B cell (primary cell): ENCODE measurements around the gene MAP1S. TPM values are rescaled to one million over a fixed set of nuclear protein-coding genes. Genes with fewer than 3 reads are reported as not detected.

Experiments used
- ATAC-seq: fragments of 200-7000 bp; cut with Tn5 transposase; one replicate; pipeline ENCODE4 v1.10.0; 2021; ENCODE audit warnings: low read depth, mild to moderate bottlenecking, moderate number of reproducible peaks, moderate library complexity
- CTCF ChIA-PET: fragments of 350-600 bp; sonication (Branson Sonifier 250); formaldehyde crosslinking; loops from one replicate; lab custom pipeline; 2021; ENCODE audit warnings: antibody characterized with exemption, inconsistent platforms; lab: Charles Lee
- POLR2A ChIA-PET: fragments of 350-600 bp; sonication (Branson Sonifier 250); formaldehyde crosslinking; loops from one replicate; lab custom pipeline; 2021; ENCODE audit warnings: antibody characterized with exemption; lab: Charles Lee
- DNase-seq: peaks from one replicate; pipeline ENCODE4 v3.0.0; 2013
- H2AFZ ChIP-seq: 2 replicates; pipeline ENCODE4 v1.6.1; 2012; ENCODE audit warnings: mild to moderate bottlenecking, low read depth, low read length; ENCODE audit not compliant: insufficient read depth, poor library complexity, severe bottlenecking
- H3K27ac ChIP-seq, 2 donors: 1 replicate in 1 of 2; 2 replicates in 1 of 2; pipeline ENCODE4 v1.5.1; 2012 to 2013; ENCODE audit warnings: low read length in 2 of 2, mild to moderate bottlenecking in 2 of 2, moderate library complexity in 1 of 2
- H3K27me3 ChIP-seq, 4 experiments: fragments of 200-600 bp in 1 of 4; sonication (generic) in 1 of 4; replicated peaks in 1 of 4; 1 replicate in 2 of 4; 2 replicates in 2 of 4; pipeline versions ENCODE4 v1.6.1 to v1.7.0; 2013 to 2016; ENCODE audit warnings: low read length in 3 of 4, mild to moderate bottlenecking in 2 of 4, mixed read lengths in 1 of 4, moderate library complexity in 1 of 4; ENCODE audit not compliant: insufficient read depth in 4 of 4, control insufficient read depth in 3 of 4; ENCODE audit errors: control extremely low read depth in 1 of 4
- H3K36me3 ChIP-seq, 2 experiments: replicated peaks in 1 of 2; 1 replicate in 1 of 2; 2 replicates in 1 of 2; pipeline versions ENCODE4 v1.6.1 to v1.7.1; 2013; ENCODE audit warnings: low read length in 1 of 2; ENCODE audit not compliant: insufficient read depth in 2 of 2, control insufficient read depth in 1 of 2; ENCODE audit errors: control extremely low read depth in 1 of 2, extremely low read depth in 1 of 2
- H3K4me1 ChIP-seq, 2 donors: fragments of 200-600 bp in 1 of 2; sonication (generic) in 1 of 2; 1 replicate in 1 of 2; 2 replicates in 1 of 2; pipeline versions ENCODE4 v1.5.1 to v1.6.1; 2013 to 2017; ENCODE audit warnings: low read length in 2 of 2; ENCODE audit not compliant: control insufficient read depth in 2 of 2, insufficient read depth in 2 of 2
- H3K4me2 ChIP-seq: replicated peaks from 2 replicates; pipeline ENCODE3; 2012; ENCODE audit warnings: mild to moderate bottlenecking, low read depth, low read length; ENCODE audit not compliant: poor library complexity, severe bottlenecking
- H3K4me3 ChIP-seq, 5 experiments: fragments of 200-600 bp in 1 of 5; sonication (generic) in 1 of 5; 1 replicate in 3 of 5; 2 replicates in 2 of 5; pipeline versions ENCODE4 v1.5.1 to v1.7.0; 2011 to 2016; ENCODE audit warnings: low read length in 4 of 5, mild to moderate bottlenecking in 4 of 5, low read depth in 2 of 5, control low read depth in 1 of 5, moderate library complexity in 1 of 5; ENCODE audit not compliant: insufficient read depth in 1 of 5; ENCODE audit errors: control extremely low read depth in 1 of 5, extremely low read depth in 1 of 5
- H3K79me2 ChIP-seq: fragments of 200-600 bp; sonication (generic); one replicate; pipeline ENCODE4 v1.6.0; 2016; ENCODE audit warnings: low read length; ENCODE audit not compliant: control insufficient read depth, insufficient read depth
- H3K9ac ChIP-seq: fragments of 200-600 bp; sonication (generic); 2 replicates; pipeline ENCODE4 v1.6.1; 2017; ENCODE audit warnings: mild to moderate bottlenecking, low read length, moderate library complexity
- H3K9me3 ChIP-seq, 3 donors: one replicate each; pipeline versions ENCODE4 v1.6.1 to v1.7.1; 2013; ENCODE audit warnings: low read length in 2 of 3; ENCODE audit not compliant: control insufficient read depth in 2 of 3, insufficient read depth in 1 of 3; ENCODE audit errors: control extremely low read depth in 1 of 3
- H4K20me1 ChIP-seq: 2 replicates; pipeline ENCODE4 v1.6.0; 2012; ENCODE audit warnings: mild to moderate bottlenecking, low read length; ENCODE audit not compliant: insufficient read depth, control insufficient read depth, poor library complexity, severe bottlenecking
- H3K27ac Mint-ChIP-seq: one replicate; pipeline ENCODE4 v1.8.0; 2021; ENCODE audit warnings: mixed read lengths
- H3K27me3 Mint-ChIP-seq: one replicate; pipeline ENCODE4 v1.8.0; 2021; ENCODE audit warnings: mixed read lengths
- H3K4me1 Mint-ChIP-seq: one replicate; pipeline ENCODE4 v1.8.0; 2021; ENCODE audit warnings: mixed read lengths
- H3K4me3 Mint-ChIP-seq: one replicate; pipeline ENCODE4 v1.8.0; 2021; ENCODE audit warnings: mixed read lengths
- H3K9me3 Mint-ChIP-seq: one replicate; pipeline ENCODE4 v1.8.0; 2022; ENCODE audit warnings: mixed read lengths; ENCODE audit not compliant: insufficient read depth
- CTCF ChIP-seq: fragments of 200-600 bp; IDR thresholded peaks from one replicate; pipeline ENCODE4 v1.8.0; 2022; ENCODE audit warnings: antibody characterized with exemption, mild to moderate bottlenecking
- EZH2 ChIP-seq: IDR thresholded peaks from 2 replicates; pipeline ENCODE4 v1.6.1; 2012; ENCODE audit warnings: borderline replicate concordance, low read depth, mild to moderate bottlenecking, moderate library complexity, low read length; ENCODE audit not compliant: insufficient read depth, poor library complexity, severe bottlenecking
- WGBS: methylation state at CpG from one replicate; pipeline ENCODE4 v1.1.5; 2013; ENCODE audit warnings: missing lambda C conversion rate; ENCODE audit not compliant: insufficient coverage; 5-methylcytosine and 5-hydroxymethylcytosine counted together
- intact Hi-C: fragments of 100-400 bp; cut with micrococcal nuclease; formaldehyde crosslinking; loops from one replicate; pipeline ENCODE4 v1.10.0; 2022
- polyA plus RNA-seq: library from polyadenylated mRNA; depleted of rRNA; stranded (reverse); fragments of >200 nt; gene quantifications from 2 replicates; pipeline ENCODE4 v1.2.3, GENCODE V29; 2012
- total RNA-seq, 2 donors: library from RNA; stranded (reverse); fragments of 120-200 nt in 1 of 2; gene quantifications; 1 replicate in 1 of 2; 2 replicates in 1 of 2; pipeline versions ENCODE4 v1.2.3 to v1.2.4, GENCODE V29; 2013 to 2022

MAP1S gene
- total and polyA plus RNA-seq, 2 donors (not counting 1 experiment from before 2014, with no cell fraction given) = 38.2 to 83.0 TPM

- intact Hi-C loops = no loop called here
Observed at GRCh38 chr19:17733127-17733526, 13.8 kb downstream of the MAP1S start.

GRCh38 chr19:17734146-17734545 lies 14.9 kb downstream of the MAP1S start:
- Mint-ChIP-seq H3K4me1 (peaks cover 36% of the 10 kb centered on the region), H3K4me3 (no peak overlapping the region), H3K27ac (no peak overlapping the region), H3K9me3 (no peaks in the 10 kb centered on the region), H3K27me3 (no peaks in the 10 kb centered on the region)
- TF ChIP-seq EZH2 (no peak), CTCF (no peak)
- Histone ChIP-seq H4K20me1 (peaks cover 27% of the 10 kb centered on the region), H3K9ac (no peak overlapping the region), H2AFZ (no peak overlapping the region), H3K79me2 (peaks cover 35% of the 10 kb centered on the region), H3K9me3 (no peaks in the 10 kb centered on the region), H3K4me1 (peaks cover 10 to 11% of the 10 kb centered on the region in 2 donors), H3K27ac (no peak overlapping the region), H3K4me3 (no peak overlapping the region), H3K27me3 (no peaks in the 10 kb centered on the region), H3K4me2 (no peak overlapping the region), H3K36me3 (peaks cover 4 to 43% of the 10 kb centered on the region in 2 experiments)
- CTCF ChIA-PET = interaction anchor here (1.0 kb wide), 1 partner anchor 19 kb away, joined by 3 read pairs; no protein-coding TSS in a partner anchor
- intact Hi-C loops = no loop called here
- ATAC-seq (no peak), DNase-seq (no peak)
- POLR2A ChIA-PET = no interaction called here
- 95% methylated on average over 16 of the region's 16 CpGs for WGBS

More at GRCh38 chr19:17733127-17733526, 13.8 kb downstream of the MAP1S start:
- ATAC-seq = no peak
- Histone ChIP-seq H3K4me3 (no peak overlapping the region), H3K4me1 (peaks cover 0 to under 1% of the 10 kb centered on the region in 2 donors), H3K27me3 (no peaks in the 10 kb centered on the region), H3K36me3 (peaks cover 6 to 49% of the 10 kb centered on the region in 2 experiments), H2AFZ (no peak overlapping the region), H3K9me3 (no peaks in the 10 kb centered on the region), H4K20me1 (peaks cover 34% of the 10 kb centered on the region), H3K9ac (no peak overlapping the region), H3K79me2 (peaks cover 36% of the 10 kb centered on the region), H3K4me2 (no peak overlapping the region), H3K27ac (no peak overlapping the region)
- no peak for TF ChIP-seq EZH2
- TF ChIP-seq CTCF = no peak
- CTCF ChIA-PET = no interaction called here
- Mint-ChIP-seq H3K9me3 (no peaks in the 10 kb centered on the region), H3K27me3 (no peaks in the 10 kb centered on the region), H3K27ac (no peak overlapping the region), H3K4me1 (peaks cover 26% of the 10 kb centered on the region), H3K4me3 (no peak overlapping the region)
- DNase-seq = no peak
- POLR2A ChIA-PET = interaction anchor here (0.6 kb wide), 1 partner anchor 14 kb away, joined by 4 read pairs; no protein-coding TSS in a partner anchor
- WGBS = 96% methylated on average over 18 of the region's 22 CpGs
